Activated naive CD4-positive, alpha-beta T cell (primary cell): Measurements from ENCODE around the gene PRKAG3.

Experiments
- DNase-seq, 4 experiments: peaks; one replicate each; lab custom pipeline; 2025; lab: John Stamatoyannopoulos, UW

PRKAG3 gene

GRCh38 chr2:218831378-218831990 is at the start of gene PRKAG3:
Gene PRKAG3, minus strand, starts transcription at chr2:218831803.
- DNase-seq = no peak

- no peak for DNase-seq
Observed at GRCh38 chr2:218880859-218881594, 49.4 kb upstream of the PRKAG3 start.

DNA sequence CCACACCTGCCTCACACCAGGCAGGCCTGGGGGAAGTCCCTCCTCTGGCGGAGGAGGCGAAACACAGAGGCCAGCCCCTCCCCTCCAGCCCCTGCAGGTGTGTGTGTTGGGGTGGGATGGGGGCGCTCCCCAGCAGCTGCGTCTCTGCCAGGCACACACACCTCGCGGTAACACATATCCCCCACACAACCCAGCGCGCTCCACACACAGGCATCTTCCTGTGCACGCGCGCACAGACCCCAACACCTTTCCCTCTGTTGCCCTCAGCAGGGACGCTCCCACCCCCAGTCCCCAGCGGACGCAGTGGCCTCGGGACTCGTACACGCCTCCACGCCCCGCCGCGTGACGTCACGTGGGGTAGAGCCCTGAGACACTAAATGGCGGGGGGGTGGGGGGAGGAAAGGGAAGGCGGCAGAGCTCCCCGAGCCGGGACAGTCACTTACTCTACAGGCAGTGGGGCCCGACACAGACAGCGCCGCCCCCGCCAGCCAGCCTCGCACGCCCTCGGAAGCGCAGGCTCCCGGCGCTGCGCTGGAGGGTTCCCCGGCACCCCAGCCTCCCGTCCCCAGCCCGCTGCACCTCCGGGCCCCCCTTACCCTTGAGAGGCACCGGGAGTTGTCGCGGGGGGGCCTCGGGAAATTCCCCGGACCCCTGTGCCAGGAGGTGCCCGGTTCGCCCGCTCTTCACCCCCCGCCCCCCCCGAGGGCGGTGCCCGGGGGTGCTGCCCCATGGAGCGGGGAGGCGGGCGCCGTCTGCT is 48.7 kb upstream of the PRKAG3 start, which contains the start of gene WNT10A:
Gene WNT10A, plus strand, starts transcription at position 751 of the 757 bp plus-strand sequence. CDS start 144 bp downstream, outside the sequence.
- DNase-seq = peak; percentile 40 to 82 (median 60)

DNA sequence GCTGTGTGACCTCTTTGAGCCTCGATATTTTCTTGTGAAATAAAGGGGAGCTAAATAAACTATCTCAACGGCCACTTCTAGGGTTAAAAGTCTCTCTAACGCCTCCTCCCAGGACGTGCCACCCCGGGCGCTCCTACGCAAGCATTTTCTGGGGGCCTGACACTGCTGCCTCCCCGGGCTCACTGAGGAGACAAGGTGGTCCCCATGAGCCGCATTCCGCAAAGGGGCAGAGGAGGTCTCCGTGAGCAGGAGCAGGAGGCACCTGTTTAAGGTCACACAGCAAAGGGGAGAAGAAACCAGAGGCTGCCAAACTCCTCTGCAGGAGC is 48.1 kb upstream of the PRKAG3 start:
- no peak for DNase-seq

GRCh38 chr2:218878926-218879761 is 47.5 kb upstream of the PRKAG3 start:
- no peak for DNase-seq

- no peak for DNase-seq
Observed at GRCh38 chr2:218878486-218878885, 46.9 kb upstream of the PRKAG3 start.

GRCh38 chr2:218877891-218878290 is 46.3 kb upstream of the PRKAG3 start:
- no peak for DNase-seq

- DNase-seq = no peak
Observed at GRCh38 chr2:218877331-218877730, 45.7 kb upstream of the PRKAG3 start.

GRCh38 chr2:218876562-218877219 is 45.1 kb upstream of the PRKAG3 start:
- DNase-seq = peak in 3 of 4 experiments; percentile 36 to 59 (median 52)

- no peak for DNase-seq
Observed at GRCh38 chr2:218875692-218876246, 44.2 kb upstream of the PRKAG3 start.

- DNase-seq = no peak
Observed at GRCh38 chr2:218873359-218874194, 42.0 kb upstream of the PRKAG3 start.

GRCh38 chr2:218872645-218873358 is 41.2 kb upstream of the PRKAG3 start:
- no peak for DNase-seq

DNA sequence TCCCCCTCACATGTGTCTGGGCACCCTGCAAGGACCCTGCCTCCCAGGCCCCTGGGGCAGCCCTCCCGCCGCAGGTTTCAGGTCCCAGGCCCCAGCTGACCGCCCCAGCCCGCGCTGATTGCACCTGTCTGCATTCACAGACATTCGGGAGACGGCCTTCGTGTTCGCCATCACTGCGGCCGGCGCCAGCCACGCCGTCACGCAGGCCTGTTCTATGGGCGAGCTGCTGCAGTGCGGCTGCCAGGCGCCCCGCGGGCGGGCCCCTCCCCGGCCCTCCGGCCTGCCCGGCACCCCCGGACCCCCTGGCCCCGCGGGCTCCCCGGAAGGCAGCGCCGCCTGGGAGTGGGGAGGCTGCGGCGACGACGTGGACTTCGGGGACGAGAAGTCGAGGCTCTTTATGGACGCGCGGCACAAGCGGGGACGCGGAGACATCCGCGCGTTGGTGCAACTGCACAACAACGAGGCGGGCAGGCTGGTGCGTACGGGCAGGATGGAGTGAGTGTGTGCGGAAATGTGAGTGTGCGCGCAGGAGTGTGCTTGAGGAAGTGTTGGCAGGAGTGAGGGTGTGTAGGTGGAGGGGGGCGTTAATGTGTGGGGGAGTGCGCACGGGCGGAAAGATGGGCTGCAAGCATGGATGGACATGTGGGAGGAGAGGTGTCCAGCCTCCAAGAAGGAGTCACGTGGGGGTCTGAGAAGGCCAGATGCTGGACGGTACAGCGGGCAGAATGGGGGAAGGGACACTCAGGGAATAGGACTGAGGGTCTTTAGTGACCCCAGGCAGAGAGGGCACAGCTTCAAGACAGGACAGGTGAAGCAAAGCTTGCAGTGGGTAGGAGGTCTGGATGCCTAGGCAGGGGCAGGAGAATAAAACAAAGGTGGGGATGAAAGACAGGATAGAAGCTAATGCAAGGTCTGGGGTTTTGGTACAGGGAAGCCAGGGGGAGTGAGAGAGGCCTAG is 40.0 kb upstream of the PRKAG3 start:
- peak in 1 of 4 experiments; percentile 16 for DNase-seq

DNA sequence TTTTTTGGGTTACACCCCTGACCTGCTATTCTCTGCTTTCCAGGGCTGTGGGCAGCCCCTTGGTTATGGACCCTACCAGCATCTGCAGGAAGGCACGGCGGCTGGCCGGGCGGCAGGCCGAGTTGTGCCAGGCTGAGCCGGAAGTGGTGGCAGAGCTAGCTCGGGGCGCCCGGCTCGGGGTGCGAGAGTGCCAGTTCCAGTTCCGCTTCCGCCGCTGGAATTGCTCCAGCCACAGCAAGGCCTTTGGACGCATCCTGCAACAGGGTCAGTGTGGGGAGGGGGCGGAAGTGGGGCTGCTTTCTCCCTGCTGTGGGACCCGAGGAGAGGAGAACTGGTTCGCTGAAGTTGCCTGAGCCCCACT is 39.4 kb upstream of the PRKAG3 start:
- no peak for DNase-seq

DNA sequence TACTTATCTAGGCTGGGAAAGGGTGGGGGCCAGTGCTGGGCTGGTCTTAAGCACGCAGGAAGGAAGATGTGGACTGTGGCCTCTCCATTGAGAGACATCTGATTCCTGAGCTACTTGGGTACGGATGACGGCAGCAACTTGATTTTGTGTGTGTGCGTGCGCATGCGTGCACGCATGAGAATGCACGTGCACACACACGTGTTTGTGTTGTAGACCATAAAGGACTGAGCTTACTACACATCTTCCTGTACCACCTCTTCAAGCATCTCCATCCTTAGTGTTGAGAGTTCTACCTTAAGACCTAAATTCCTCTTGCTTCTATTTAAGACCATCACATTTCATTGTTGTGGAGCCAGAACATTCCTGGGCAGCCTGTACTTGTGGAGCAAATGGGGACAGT is 37.5 kb upstream of the PRKAG3 start:
- no peak for DNase-seq

- DNase-seq = no peak
Observed at GRCh38 chr2:218867900-218868299, 36.3 kb upstream of the PRKAG3 start.

GRCh38 chr2:218865999-218866398 is 34.4 kb upstream of the PRKAG3 start:
- no peak for DNase-seq

GRCh38 chr2:218865396-218865795 is 33.8 kb upstream of the PRKAG3 start:
- DNase-seq = no peak
